ENCODE results near the gene NKD2. TPM values are rescaled to one million over a fixed set of nuclear protein-coding genes. Genes with fewer than 3 reads are reported as not detected.

Gene NKD2
- polyA plus RNA-seq, 1 of the 3 experiments (the other 2 are of a cell fraction), result not detected

- Histone ChIP-seq H3K27me3 (ENCODE audit: insufficient read depth) (peaks cover 39% of the 10 kb centered on the region), H3K4me1 (ENCODE audit: control insufficient read depth in 1 of 2, insufficient read depth in 2 of 2, low read depth in 1 of 2, low read length in 1 of 2) (no peaks in the 10 kb centered on the region; a peak in 1 of 4 replicates)
Observed at GRCh38 chr5:1011741-1012312, 3.2 kb downstream of the NKD2 start.

More at GRCh38 chr5:1011741-1012312, 3.2 kb downstream of the NKD2 start:
- H3K9me2 ChIP-seq, result no peaks in the 10 kb centered on the region
- H2AFZ ChIP-seq (ENCODE audit: low read depth), result no peak overlapping the region
- H3K9ac ChIP-seq, result no peak overlapping the region
- no peak overlapping the region for H3K4me3 ChIP-seq (ENCODE audit: low read depth in 2 of 2, low read length in 1 of 2)
- H3K79me2 ChIP-seq (ENCODE audit: insufficient read depth), result no peaks in the 10 kb centered on the region
- H3K27ac ChIP-seq (ENCODE audit: low read depth in 2 of 2, low read length in 1 of 2), result no peak overlapping the region
- no peaks in the 10 kb centered on the region for H3F3A ChIP-seq (replicated peaks; ENCODE audit: insufficient read depth)
- 56% methylated on average over 9 of the region's 19 CpGs for WGBS (ENCODE audit: low lambda C conversion rate)
- ChIA-PET CTCF (interaction anchor here (0.7 to 6.5 kb wide), 5 partner anchors 63 to 156 kb away, joined by 3 to 44 read pairs (median 4); no protein-coding TSS in a partner anchor), POLR2A (no interaction called here)
- TF ChIP-seq CHD2 (IDR thresholded peaks at IDR 0.05; ENCODE audit: low read length, partially characterized antibody) (no peak), RXRA (IDR thresholded peaks at IDR 0.05; ENCODE audit: borderline replicate concordance, low read depth) (no peak), ZBTB33 (IDR thresholded peaks at IDR 0.05; ENCODE audit: borderline replicate concordance, low read depth) (no peak), EZH2phosphoT487 (IDR thresholded peaks at IDR 0.05; ENCODE audit: borderline replicate concordance, low read depth) (no peak), NRF1 (IDR thresholded peaks at IDR 0.05; ENCODE audit: low read depth, low read length) (no peak), USF2 (IDR thresholded peaks at IDR 0.05; ENCODE audit: borderline replicate concordance, low read depth, low read length) (no peak), RAD21 (IDR thresholded peaks at IDR 0.05; ENCODE audit: low read length) (no peak), CTCF (IDR thresholded peaks at IDR 0.05) (no peak), MEF2A (IDR thresholded peaks at IDR 0.05; ENCODE audit: borderline replicate concordance, low read depth) (no peak), REST (IDR thresholded peaks at IDR 0.05; ENCODE audit: low read depth, low read length) (no peak), TAF1 (IDR thresholded peaks at IDR 0.05; ENCODE audit: borderline replicate concordance, low read depth, low read length) (no peak), TEAD4 (IDR thresholded peaks at IDR 0.05; ENCODE audit: borderline replicate concordance, insufficient read depth) (no peak), RCOR1 (IDR thresholded peaks at IDR 0.05; ENCODE audit: low read length) (no peak), GABPA (IDR thresholded peaks at IDR 0.05; ENCODE audit: low read depth) (no peak), SIN3A (IDR thresholded peaks at IDR 0.05; ENCODE audit: borderline replicate concordance, low read depth, low read length) (no peak), EP300 (IDR thresholded peaks at IDR 0.05; ENCODE audit: borderline replicate concordance in 1 of 2, low read depth in 1 of 2, low read length in 1 of 2) (no peak), SMC3 (IDR thresholded peaks at IDR 0.05; ENCODE audit: low read depth, low read length) (no peak), NFIC (IDR thresholded peaks at IDR 0.05; ENCODE audit: borderline replicate concordance) (no peak)
- no peaks in the 10 kb centered on the region for H3K9me3 ChIP-seq
- no peak overlapping the region for H3K4me2 ChIP-seq
- H4K20me1 ChIP-seq (ENCODE audit: insufficient read depth), result no peaks in the 10 kb centered on the region
- no peaks in the 10 kb centered on the region for H3K36me3 ChIP-seq (replicated peaks in 1 of 2; ENCODE audit: control insufficient read depth in 1 of 2, insufficient read depth in 2 of 2, low read length in 1 of 2)
- no peak for DNase-seq
